OCI-LY7 (cell line): Measurements from ENCODE around the gene ALDH1B1. TPM values are rescaled to one million over a fixed set of nuclear protein-coding genes. Genes with fewer than 3 reads are reported as not detected.

ENCODE experiments used
- BruUV-seq: library from RNA; stranded (reverse); fragments of 400-500 nt; replicated peaks from 2 replicates; lab custom pipeline; 2021; lab: Mats Ljungman, UMichigan
- CTCF ChIA-PET: fragments of 300-600 bp; sonication (Branson Sonifier 250); formaldehyde crosslinking; loops from one replicate; lab custom pipeline; 2022; ENCODE audit warnings: antibody characterized with exemption; ENCODE audit not compliant: unreplicated experiment; lab: Charles Lee
- POLR2A ChIA-PET: fragments of 300-600 bp; sonication (Branson Sonifier 250); formaldehyde crosslinking; loops from one replicate; lab custom pipeline; 2022; ENCODE audit warnings: antibody characterized with exemption; lab: Charles Lee
- DNase-seq: peaks from one replicate; pipeline ENCODE4 v3.0.0-alpha.2; 2015; ENCODE audit warnings: low spot score
- H2AFZ ChIP-seq: fragments of 200-600 bp; sonication (generic), shearing (Covaris generic); 2 replicates; pipeline ENCODE4 v1.6.1; 2014; ENCODE audit warnings: mild to moderate bottlenecking, antibody characterized with exemption, low read length, moderate library complexity
- H3K27ac ChIP-seq: fragments of 200-600 bp; sonication (generic); 2 replicates; pipeline ENCODE4 v1.5.1; 2014; ENCODE audit warnings: mixed run types, low read depth, mild to moderate bottlenecking, moderate library complexity, low read length, inconsistent platforms; ENCODE audit not compliant: poor library complexity, severe bottlenecking
- H3K36me3 ChIP-seq: fragments of 200-600 bp; sonication (generic); 2 replicates; pipeline ENCODE4 v1.6.1; 2014; ENCODE audit warnings: mild to moderate bottlenecking, antibody characterized with exemption, low read length, moderate library complexity, mixed read lengths; ENCODE audit not compliant: insufficient read depth
- H3K4me1 ChIP-seq: fragments of 200-600 bp; sonication (generic); 2 replicates; pipeline ENCODE4 v1.5.1; 2014; ENCODE audit warnings: mild to moderate bottlenecking, low read length; ENCODE audit not compliant: insufficient read depth, poor library complexity, severe bottlenecking
- H3K4me2 ChIP-seq: fragments of 200-600 bp; sonication (generic); 2 replicates; pipeline ENCODE4 v1.6.1; 2014; ENCODE audit warnings: mild to moderate bottlenecking, low read length
- H3K4me3 ChIP-seq: fragments of 200-600 bp; sonication (generic); 2 replicates; pipeline ENCODE4 v1.5.1; 2014; ENCODE audit warnings: mild to moderate bottlenecking, low read depth, low read length; ENCODE audit not compliant: poor library complexity, severe bottlenecking
- H3K79me2 ChIP-seq: fragments of 200-600 bp; sonication (generic); 2 replicates; pipeline ENCODE4 v1.6.1; 2016; ENCODE audit warnings: low read depth, mild to moderate bottlenecking, low read length, moderate library complexity, mixed read lengths; ENCODE audit not compliant: insufficient read depth
- H3K9me2 ChIP-seq: fragments of 200-600 bp; sonication (generic); 2 replicates; pipeline ENCODE4 v1.6.1; 2016; ENCODE audit warnings: mild to moderate bottlenecking, low read length, mixed read lengths; ENCODE audit not compliant: insufficient read depth
- H3K9me3 ChIP-seq: fragments of 200-600 bp; sonication (generic); 2 replicates; pipeline ENCODE4 v1.6.1; 2014; ENCODE audit warnings: mild to moderate bottlenecking, mixed run types, low read length, mixed read lengths
- H4K20me1 ChIP-seq: fragments of 200-600 bp; sonication (generic); 2 replicates; pipeline ENCODE4 v1.6.1; 2014; ENCODE audit warnings: mild to moderate bottlenecking, antibody characterized with exemption, low read length, moderate library complexity, mixed read lengths; ENCODE audit not compliant: insufficient read depth
- CTCF ChIP-seq: fragments of 200-600 bp; sonication (generic); conservative IDR thresholded peaks from 2 replicates; pipeline ENCODE4 v1.5.1; 2014; ENCODE audit warnings: mild to moderate bottlenecking, antibody characterized with exemption, low read length, moderate library complexity, mixed read lengths
- EZH2phosphoT487 ChIP-seq: fragments of 200-600 bp; sonication (generic); IDR thresholded peaks from 2 replicates; pipeline ENCODE4 v1.6.1; 2018; ENCODE audit warnings: low read depth, borderline replicate concordance, mild to moderate bottlenecking, mixed run types, antibody characterized with exemption, low read length, moderate library complexity, mixed read lengths
- intact Hi-C: fragments of 100-400 bp; cut with micrococcal nuclease; formaldehyde crosslinking; loops from one replicate; pipeline ENCODE4 v1.10.0; 2022; ENCODE audit not compliant: unreplicated experiment
- total RNA-seq, 2 experiments: library from RNA; depleted of rRNA in 1 of 2; stranded (reverse); fragments of >200 nt in 1 of 2; shearing (Covaris generic) in 1 of 2; gene quantifications; 2 replicates each; pipeline ENCODE4 v1.2.3, GENCODE V29; 2014 to 2022

The ALDH1B1 gene
- total RNA-seq, 2 experiments from 2014 or later = 0.32 to 8.6 TPM

GRCh38 chr9:38355517-38356120, 36.9 kb upstream of the ALDH1B1 start:
- CTCF ChIA-PET = no interaction called here
- DNase-seq = no peak
- no peaks in the 10 kb centered on the region for H3K4me1 ChIP-seq
- H4K20me1 ChIP-seq = no peaks in the 10 kb centered on the region
- no peak overlapping the region for H2AFZ ChIP-seq
- H3K9me3 ChIP-seq = no peaks in the 10 kb centered on the region
- H3K4me2 ChIP-seq = no peak overlapping the region
- TF ChIP-seq CTCF (no peak), EZH2phosphoT487 (no peak)
- no peak overlapping the region for H3K4me3 ChIP-seq
- intact Hi-C loops = no loop called here
- H3K79me2 ChIP-seq = no peaks in the 10 kb centered on the region
- no TSS peak for BruUV-seq
- H3K9me2 ChIP-seq = no peaks in the 10 kb centered on the region
- H3K36me3 ChIP-seq = no peaks in the 10 kb centered on the region
- no peak overlapping the region for H3K27ac ChIP-seq
- POLR2A ChIA-PET = no interaction called here

- Histone ChIP-seq H4K20me1 (no peaks in the 10 kb centered on the region), H3K4me1 (no peaks in the 10 kb centered on the region), H3K79me2 (no peaks in the 10 kb centered on the region), H3K4me2 (no peak overlapping the region), H3K4me3 (no peak overlapping the region), H3K27ac (no peak overlapping the region), H2AFZ (no peak overlapping the region), H3K9me3 (no peaks in the 10 kb centered on the region), H3K9me2 (no peaks in the 10 kb centered on the region), H3K36me3 (no peaks in the 10 kb centered on the region)
- ChIA-PET CTCF (no interaction called here), POLR2A (interaction anchor here (0.8 kb wide), 1 partner anchor 225 kb away, joined by 3 read pairs; no protein-coding TSS in a partner anchor)
- TF ChIP-seq EZH2phosphoT487 (no peak), CTCF (no peak)
- DNase-seq = no peak
- BruUV-seq = no TSS peak
- intact Hi-C loops = no loop called here
Measured at GRCh38 chr9:38356851-38357250, 35.7 kb upstream of the ALDH1B1 start.

GRCh38 chr9:38357350-38358114, 35.0 kb upstream of the ALDH1B1 start:
- Histone ChIP-seq H3K36me3 (no peaks in the 10 kb centered on the region), H3K9me3 (no peaks in the 10 kb centered on the region), H3K4me2 (no peak overlapping the region), H3K4me3 (no peak overlapping the region), H3K27ac (no peak overlapping the region), H4K20me1 (no peaks in the 10 kb centered on the region), H3K4me1 (no peaks in the 10 kb centered on the region), H3K79me2 (no peaks in the 10 kb centered on the region), H2AFZ (no peak overlapping the region), H3K9me2 (no peaks in the 10 kb centered on the region)
- no peak for TF ChIP-seq CTCF
- no peak for TF ChIP-seq EZH2phosphoT487
- no peak for DNase-seq
- intact Hi-C loops = no loop called here
- no TSS peak for BruUV-seq
- CTCF ChIA-PET = no interaction called here
- POLR2A ChIA-PET = interaction anchor here (0.5 to 0.6 kb wide), 2 partner anchors 32 to 445 kb away, joined by 3 to 4 read pairs; no protein-coding TSS in a partner anchor
